MCF 10A (cell line): ENCODE results near the gene METTL1. TPM values are rescaled to one million over a fixed set of nuclear protein-coding genes. Genes with fewer than 3 reads are reported as not detected.

ENCODE experiments used
- BruUV-seq: library from RNA; stranded (reverse); fragments of 400-500 nt; replicated peaks from 2 replicates; lab custom pipeline; 2021; lab: Mats Ljungman, UMichigan
- CTCF ChIA-PET: fragments of 300-600 bp; sonication (Branson Sonifier 250); formaldehyde crosslinking; extraction: SDS; loops from one replicate; lab custom pipeline; 2021; ENCODE audit warnings: antibody characterized with exemption, inconsistent platforms; lab: Yijun Ruan, JAX
- POLR2A ChIA-PET: fragments of 300-600, 350-650 bp; sonication (Branson Sonifier 250); formaldehyde crosslinking; extraction: SDS; loops from one replicate; lab custom pipeline; 2020; ENCODE audit warnings: antibody characterized with exemption, inconsistent platforms; lab: Yijun Ruan, JAX
- DNase-seq: peaks from one replicate; pipeline ENCODE4 v3.0.0-alpha.2; 2018; ENCODE audit not compliant: unreplicated experiment
- H3K27ac Mint-ChIP-seq: one replicate; pipeline ENCODE4 v1.8.0; 2022; ENCODE audit warnings: mild to moderate bottlenecking, low read depth, mixed read lengths; ENCODE audit not compliant: unreplicated experiment
- H3K27me3 Mint-ChIP-seq: one replicate; pipeline ENCODE4 v1.8.0; 2022; ENCODE audit warnings: mixed read lengths; ENCODE audit not compliant: insufficient read depth, unreplicated experiment
- H3K36me3 Mint-ChIP-seq: one replicate; pipeline ENCODE4 v1.8.0; 2022; ENCODE audit warnings: mild to moderate bottlenecking, moderate library complexity, mixed read lengths; ENCODE audit not compliant: insufficient read depth, unreplicated experiment
- H3K4me1 Mint-ChIP-seq: one replicate; pipeline ENCODE4 v1.8.0; 2022; ENCODE audit warnings: mixed read lengths; ENCODE audit not compliant: insufficient read depth, unreplicated experiment
- H3K4me3 Mint-ChIP-seq: one replicate; pipeline ENCODE4 v1.8.0; 2022; ENCODE audit warnings: mild to moderate bottlenecking, moderate library complexity, mixed read lengths; ENCODE audit not compliant: unreplicated experiment
- H3K9me3 Mint-ChIP-seq: one replicate; pipeline ENCODE4 v1.8.0; 2022; ENCODE audit warnings: mixed read lengths; ENCODE audit not compliant: unreplicated experiment
- CTCF ChIP-seq: fragments of 200-600 bp; IDR thresholded peaks from one replicate; pipeline ENCODE4 v1.8.0; 2022; ENCODE audit warnings: antibody characterized with exemption, mild to moderate bottlenecking; ENCODE audit not compliant: unreplicated experiment
- intact Hi-C: fragments of 100-400 bp; cut with micrococcal nuclease; formaldehyde crosslinking; loops from 2 replicates; pipeline ENCODE4 v1.14.1; 2022
- total RNA-seq: library from RNA; stranded (reverse); gene quantifications from 2 replicates; pipeline ENCODE4 v1.2.3, GENCODE V29; 2022

The METTL1 gene
- total RNA-seq, 1 experiment from 2014 or later, result 40.6 TPM

DNA sequence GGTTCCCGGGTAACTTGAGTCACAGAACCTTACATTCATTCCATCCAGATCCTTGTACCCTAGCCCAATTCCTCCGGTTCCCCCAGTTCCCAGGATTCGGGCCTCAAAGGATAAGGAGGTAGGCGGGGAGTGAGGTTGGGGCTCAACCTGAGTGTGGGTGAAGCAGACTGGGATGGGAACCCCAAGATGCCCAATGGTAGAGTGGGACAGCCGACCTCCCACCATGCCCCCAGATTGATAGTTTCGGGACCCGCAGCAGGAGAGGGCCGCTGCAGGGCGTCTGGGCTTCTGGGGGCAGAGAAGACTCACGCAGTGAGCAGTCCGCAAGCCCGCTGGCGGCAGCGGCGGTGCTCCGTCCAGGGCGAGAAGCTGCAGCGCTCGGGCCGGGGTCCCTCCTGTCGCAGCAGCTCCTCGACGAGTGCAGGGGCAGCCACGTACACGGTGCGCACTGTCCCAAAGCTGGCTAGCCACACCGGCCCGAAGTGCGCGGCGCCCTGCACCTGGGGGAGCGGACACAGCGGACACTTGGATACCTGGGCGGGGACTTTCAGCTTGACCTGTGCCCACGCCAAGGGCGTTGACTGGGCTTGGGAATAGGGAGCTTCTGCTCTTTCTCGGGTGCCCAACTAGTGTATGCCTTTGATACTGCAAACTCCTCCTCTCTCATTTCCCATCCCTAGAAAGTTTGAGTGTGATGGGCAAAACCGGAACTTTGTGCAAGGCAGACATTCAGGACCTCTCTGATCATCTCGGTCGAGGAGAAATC lies 6.0 kb downstream of the METTL1 start:
- H3K27ac Mint-ChIP-seq, result peak overlapping the region; percentile 89
- no peak for TF ChIP-seq CTCF
- H3K36me3 Mint-ChIP-seq, result peaks cover 18% of the 10 kb centered on the region
- intact Hi-C loops, result no loop called here
- POLR2A ChIA-PET, result interaction anchor here (0.5 to 2.5 kb wide), 18 partner anchors 8 to 136 kb away, joined by 3 to 26 read pairs (median 4); partner anchors contain the start of genes CDK4, CTDSP2, MARCHF9 and TSFM
- BruUV-seq, result no TSS peak
- H3K4me1 Mint-ChIP-seq, result peaks cover 31% of the 10 kb centered on the region
- H3K9me3 Mint-ChIP-seq, result no peaks in the 10 kb centered on the region
- peak; percentile 68 for DNase-seq
- peak overlapping the region; percentile 89 for H3K4me3 Mint-ChIP-seq
- CTCF ChIA-PET, result interaction anchor here (0.8 to 2.9 kb wide), 8 partner anchors 9 to 40 kb away, joined by 3 to 12 read pairs (median 4); partner anchors contain the start of gene TSFM
- no peaks in the 10 kb centered on the region for H3K27me3 Mint-ChIP-seq

DNA sequence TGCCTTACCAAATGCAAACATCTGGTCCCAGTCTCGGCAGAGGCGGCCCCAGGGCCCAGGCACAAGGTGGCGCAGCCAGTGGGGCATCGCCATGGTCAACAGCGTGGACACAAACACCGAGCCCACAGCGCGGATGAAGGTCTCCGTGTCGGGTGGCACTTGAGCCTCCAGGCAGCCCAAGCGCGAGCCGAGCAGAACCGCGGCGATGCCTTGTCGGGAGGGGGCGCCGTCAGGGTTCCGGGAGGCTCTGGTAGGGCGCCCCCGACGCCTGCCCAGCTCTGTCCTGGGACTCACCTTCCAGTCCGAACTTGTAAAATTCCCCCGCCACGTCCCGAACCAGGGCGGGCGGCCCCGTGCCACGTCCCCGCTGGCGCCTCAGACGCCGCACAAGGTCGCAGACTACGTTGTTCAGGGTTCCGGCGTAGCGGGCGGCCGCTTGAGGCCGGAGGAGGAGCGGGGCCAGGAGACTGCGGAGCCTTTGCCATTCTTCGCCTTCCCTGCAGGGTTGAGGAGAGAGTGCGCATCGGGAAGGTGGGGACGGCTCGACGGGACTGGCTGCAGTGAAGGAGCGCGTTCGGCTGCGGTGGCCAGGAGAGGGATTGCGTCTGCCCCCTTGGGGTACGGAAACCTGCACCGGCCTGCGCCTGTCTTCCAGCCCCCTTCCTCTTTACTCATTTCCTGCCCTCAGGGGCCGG lies 6.8 kb downstream of the METTL1 start:
- H3K4me3 Mint-ChIP-seq, result peak overlapping the region; percentile 89

GRCh38 chr12:57764662-57765002 lies 7.3 kb downstream of the METTL1 start:
- BruUV-seq, result no TSS peak

More for the DNA sequence above, 6.8 kb downstream of the METTL1 start:
- Mint-ChIP-seq H3K36me3 (peaks cover 18% of the 10 kb centered on the region), H3K27me3 (no peaks in the 10 kb centered on the region), H3K27ac (peak overlapping the region; percentile 89), H3K4me1 (peaks cover 25% of the 10 kb centered on the region), H3K9me3 (no peaks in the 10 kb centered on the region)
- ChIA-PET POLR2A (interaction anchor here (0.6 to 2.5 kb wide), 12 partner anchors 9 to 674 kb away, joined by 3 to 26 read pairs (median 3); partner anchors contain the start of genes CDK4, MARCHF9 and TSPAN31), CTCF (interaction anchor here (0.8 to 2.9 kb wide), 7 partner anchors 11 to 121 kb away, joined by 3 to 11 read pairs (median 5); partner anchors contain the start of genes CDK4 and TSFM)
- DNase-seq, result peak; percentile 73
- intact Hi-C loops, result no loop called here
- TSS peak; percentile 30 for BruUV-seq
- TF ChIP-seq CTCF, result peak; percentile 35

More at GRCh38 chr12:57764662-57765002, 7.3 kb downstream of the METTL1 start:
- Mint-ChIP-seq H3K36me3 (peaks cover 18% of the 10 kb centered on the region), H3K27ac (peak overlapping the region; percentile 89), H3K4me1 (peaks cover 20% of the 10 kb centered on the region), H3K9me3 (no peaks in the 10 kb centered on the region), H3K27me3 (no peaks in the 10 kb centered on the region), H3K4me3 (peak overlapping the region; percentile 89)
- CTCF ChIA-PET, result interaction anchor here (0.8 to 1.7 kb wide), 5 partner anchors 11 to 120 kb away, joined by 3 to 6 read pairs (median 5); partner anchors contain the start of gene CDK4
- TF ChIP-seq CTCF, result no peak
- POLR2A ChIA-PET, result interaction anchor here (0.6 to 1.5 kb wide), 11 partner anchors 8 to 674 kb away, joined by 3 to 9 read pairs (median 3); partner anchors contain the start of genes CDK4 and TSPAN31
- DNase-seq, result peak; percentile 32
- intact Hi-C loops, result no loop called here
